ENCODE data around the gene HDAC4.

The HDAC4 gene

GRCh38 chr2:239383036-239383758, 17.6 kb downstream of the HDAC4 start:
- no peak for DNase-seq

GRCh38 chr2:239382384-239382880, 18.4 kb downstream of the HDAC4 start:
- DNase-seq, result no peak

- no peak for DNase-seq
Observed at GRCh38 chr2:239381709-239382134, 19.1 kb downstream of the HDAC4 start.

GRCh38 chr2:239380831-239381708, 19.8 kb downstream of the HDAC4 start:
- peak; percentile 82 for DNase-seq

GRCh38 chr2:239379641-239380170, 21.1 kb downstream of the HDAC4 start:
- no peak for DNase-seq

GRCh38 chr2:239378918-239379640, 21.7 kb downstream of the HDAC4 start:
- DNase-seq, result no peak

- DNase-seq, result no peak
Observed at GRCh38 chr2:239378021-239378917, 22.6 kb downstream of the HDAC4 start.

GRCh38 chr2:239377591-239377990, 23.2 kb downstream of the HDAC4 start:
- no peak for DNase-seq

- no peak for DNase-seq
Observed at GRCh38 chr2:239376942-239377531, 23.8 kb downstream of the HDAC4 start.

GRCh38 chr2:239376351-239376750, 24.5 kb downstream of the HDAC4 start:
- no peak for DNase-seq

GRCh38 chr2:239375278-239376061, 25.4 kb downstream of the HDAC4 start:
- no peak for DNase-seq

- no peak for DNase-seq
Observed at GRCh38 chr2:239374896-239375277, 25.9 kb downstream of the HDAC4 start.

- DNase-seq, result no peak
Observed at GRCh38 chr2:239372835-239373234, 28.0 kb downstream of the HDAC4 start.

GRCh38 chr2:239371726-239372686, 28.8 kb downstream of the HDAC4 start:
- no peak for DNase-seq

GRCh38 chr2:239370876-239371725, 29.7 kb downstream of the HDAC4 start:
- DNase-seq, result no peak

- DNase-seq, result no peak
Observed at GRCh38 chr2:239370403-239370802, 30.4 kb downstream of the HDAC4 start.

GRCh38 chr2:239369631-239370161, 31.1 kb downstream of the HDAC4 start:
- peak; percentile 80 for DNase-seq
